Measurements from ENCODE around the gene HMSD.

Gene HMSD

DNA sequence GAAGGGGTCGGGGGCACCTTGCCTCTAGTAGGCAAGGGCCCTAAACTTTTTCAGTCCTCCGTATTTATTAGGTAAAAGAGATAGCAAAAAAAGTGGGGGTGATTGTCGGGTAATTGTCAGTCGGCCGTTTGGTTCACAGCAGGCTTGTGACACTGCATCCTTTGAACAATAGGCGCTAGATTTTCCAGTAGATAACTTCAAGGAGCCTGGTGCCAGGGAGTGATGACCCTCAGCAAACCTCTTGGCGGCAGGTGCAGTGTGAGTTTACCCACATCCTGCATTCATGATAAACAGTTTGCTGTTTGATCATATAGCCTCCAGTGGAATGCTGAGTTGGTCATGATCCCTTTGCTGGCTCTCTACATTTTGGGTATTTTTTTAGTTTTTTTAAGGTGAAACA lies 43.6 kb downstream of the HMSD start:
- no peak for DNase-seq (ENCODE audit: low read depth in 3 of 3)

- DNase-seq (ENCODE audit: low read depth in 3 of 3): peak; percentile 17 to 31 (median 25)
These were observed 45.8 kb downstream of the HMSD start for GRCh38 chr18:63994783-63995399.

DNA sequence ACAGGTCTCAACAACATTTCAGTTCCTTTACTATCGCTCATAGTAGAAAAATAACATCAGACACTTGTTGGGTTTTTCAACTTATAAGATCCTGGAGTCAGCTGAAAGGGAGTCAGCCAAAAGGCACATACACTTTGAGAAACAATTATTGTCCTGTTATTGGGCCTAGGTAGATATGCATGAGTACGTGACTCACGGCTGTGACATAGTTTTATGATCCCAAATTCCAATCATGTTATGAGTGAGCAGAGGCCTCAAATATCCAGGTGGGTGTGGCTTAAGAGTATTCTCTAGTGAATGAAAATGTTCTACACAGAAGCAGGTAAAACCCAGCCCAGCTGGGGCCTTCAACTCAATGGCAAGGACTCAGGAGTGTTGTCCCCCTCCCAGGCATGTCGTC lies 47.9 kb downstream of the HMSD start:
- no peak for DNase-seq (ENCODE audit: low read depth in 3 of 3)

GRCh38 chr18:63997606-63998005 lies 48.5 kb downstream of the HMSD start:
- DNase-seq (ENCODE audit: low read depth in 3 of 3): no peak

DNA sequence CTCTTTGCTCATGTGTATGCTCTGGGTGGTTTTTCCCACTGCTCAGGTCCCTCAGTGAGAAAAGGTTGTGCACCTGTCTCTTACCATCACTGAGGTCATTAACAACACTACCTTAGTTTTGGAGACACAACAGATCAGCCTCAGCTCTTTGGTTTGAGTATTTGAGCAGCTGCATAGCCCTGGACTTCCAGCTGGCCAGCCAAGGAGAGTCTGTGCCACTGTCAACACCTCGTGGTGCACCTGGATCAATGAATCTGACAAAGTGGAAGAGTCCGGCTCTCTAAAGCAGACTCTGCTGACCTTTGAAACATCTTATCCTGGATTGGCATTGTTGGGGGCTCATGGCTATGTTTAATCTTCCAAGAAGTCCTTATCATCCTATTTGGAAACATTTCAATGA lies 50.8 kb downstream of the HMSD start:
- no peak for DNase-seq (ENCODE audit: low read depth in 3 of 3)

GRCh38 chr18:64002581-64002980 lies 53.5 kb downstream of the HMSD start:
- DNase-seq (ENCODE audit: low read depth in 3 of 3): no peak

DNA sequence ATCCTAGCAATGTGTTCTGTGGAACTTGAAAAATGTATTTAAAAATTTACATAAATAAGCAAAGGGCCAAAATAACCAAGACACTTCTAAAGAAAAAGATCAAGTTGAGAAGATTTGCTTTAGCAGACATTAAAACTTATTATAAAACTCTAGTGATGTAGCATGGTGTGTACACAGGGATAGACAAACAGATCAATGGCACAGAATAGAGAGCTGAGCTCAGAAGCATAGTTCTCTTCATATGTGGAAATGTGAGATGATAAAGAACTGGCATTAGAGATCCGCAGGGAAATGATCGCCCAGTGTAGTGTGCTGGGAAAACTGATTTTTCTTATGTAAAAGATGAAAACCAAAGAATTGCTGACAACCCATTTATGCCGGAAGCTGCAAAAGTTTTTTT lies 60.2 kb downstream of the HMSD start:
- DNase-seq (ENCODE audit: low read depth in 3 of 3): no peak
